ENCODE results near the gene MBOAT1. TPM values are rescaled to one million over a fixed set of nuclear protein-coding genes. Genes with fewer than 3 reads are reported as not detected.
A peak's percentile ranks its signal among the peaks of the same experiment; 100 is the strongest.

Gene MBOAT1
- total and polyA plus RNA-seq, 8 donors = 2.4 to 47.2 (median 12.2) TPM

DNA sequence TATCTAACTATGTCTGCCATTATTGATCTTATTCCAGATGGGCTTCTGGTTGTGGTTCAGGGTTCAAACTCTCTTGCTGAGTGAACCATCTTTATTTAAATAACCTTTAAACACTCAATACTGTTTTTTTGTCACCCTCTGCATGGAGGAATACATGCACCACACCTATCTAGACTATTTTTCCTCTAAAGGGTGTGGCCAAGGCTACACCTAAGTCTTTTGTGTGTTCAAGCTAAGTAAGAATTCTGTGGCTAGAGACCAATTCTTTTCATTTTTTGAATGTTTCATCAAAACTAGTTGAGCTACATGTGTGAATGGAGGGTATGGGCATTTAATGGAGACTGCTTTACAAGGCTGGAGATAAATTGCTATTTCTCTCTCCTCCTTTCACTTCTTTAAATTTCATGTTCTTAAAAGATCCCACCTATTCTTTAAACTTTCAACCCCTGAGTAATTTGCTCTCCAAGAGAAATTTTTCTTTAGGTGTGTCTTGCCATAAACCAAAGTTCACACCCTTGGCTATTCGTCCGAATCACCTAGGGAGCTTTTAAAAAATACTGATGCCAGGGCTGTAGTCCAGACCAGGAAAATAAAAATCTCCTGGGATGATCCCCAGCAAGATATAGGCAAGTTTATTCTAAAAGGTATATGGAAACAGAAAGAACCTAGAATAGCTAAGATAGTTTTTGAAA lies 24.8 kb upstream of the MBOAT1 start:
- peak in 1 of 2 donors; percentile 70 for DNase-seq
- TF ChIP-seq POLR2A (IDR thresholded peaks at IDR 0.05) (no peak), POLR2AphosphoS5 (IDR thresholded peaks at IDR 0.05) (no peak), EP300 (IDR thresholded peaks at IDR 0.05) (no peak)
- TF ChIP-seq, protein P1, sequence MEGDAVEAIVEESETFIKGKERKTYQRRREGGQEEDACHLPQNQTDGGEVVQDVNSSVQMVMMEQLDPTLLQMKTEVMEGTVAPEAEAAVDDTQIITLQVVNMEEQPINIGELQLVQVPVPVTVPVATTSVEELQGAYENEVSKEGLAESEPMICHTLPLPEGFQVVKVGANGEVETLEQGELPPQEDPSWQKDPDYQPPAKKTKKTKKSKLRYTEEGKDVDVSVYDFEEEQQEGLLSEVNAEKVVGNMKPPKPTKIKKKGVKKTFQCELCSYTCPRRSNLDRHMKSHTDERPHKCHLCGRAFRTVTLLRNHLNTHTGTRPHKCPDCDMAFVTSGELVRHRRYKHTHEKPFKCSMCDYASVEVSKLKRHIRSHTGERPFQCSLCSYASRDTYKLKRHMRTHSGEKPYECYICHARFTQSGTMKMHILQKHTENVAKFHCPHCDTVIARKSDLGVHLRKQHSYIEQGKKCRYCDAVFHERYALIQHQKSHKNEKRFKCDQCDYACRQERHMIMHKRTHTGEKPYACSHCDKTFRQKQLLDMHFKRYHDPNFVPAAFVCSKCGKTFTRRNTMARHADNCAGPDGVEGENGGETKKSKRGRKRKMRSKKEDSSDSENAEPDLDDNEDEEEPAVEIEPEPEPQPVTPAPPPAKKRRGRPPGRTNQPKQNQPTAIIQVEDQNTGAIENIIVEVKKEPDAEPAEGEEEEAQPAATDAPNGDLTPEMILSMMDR (IDR thresholded peaks at IDR 0.05) = no peak
- no peaks in the 10 kb centered on the region for H3K27me3 ChIP-seq
- WGBS, 5 donors = 38 to 65% (median 46%) methylated on average over 2 of the region's 2 CpGs
- H3K9me3 ChIP-seq = no peaks in the 10 kb centered on the region
- H3K4me1 ChIP-seq = peaks cover 0 to 6% (median 0%) of the 10 kb centered on the region in 4 donors
- no peaks in the 10 kb centered on the region for H3K36me3 ChIP-seq
- intact Hi-C loops (cut with DNase I; ENCODE audit: low total_unique reads) = no loop called here
- H3K4me3 ChIP-seq = no peak overlapping the region
- H3K27ac ChIP-seq = peak overlapping the region in 3 of 5 donors; percentile 3 to 65 (median 31)

DNA sequence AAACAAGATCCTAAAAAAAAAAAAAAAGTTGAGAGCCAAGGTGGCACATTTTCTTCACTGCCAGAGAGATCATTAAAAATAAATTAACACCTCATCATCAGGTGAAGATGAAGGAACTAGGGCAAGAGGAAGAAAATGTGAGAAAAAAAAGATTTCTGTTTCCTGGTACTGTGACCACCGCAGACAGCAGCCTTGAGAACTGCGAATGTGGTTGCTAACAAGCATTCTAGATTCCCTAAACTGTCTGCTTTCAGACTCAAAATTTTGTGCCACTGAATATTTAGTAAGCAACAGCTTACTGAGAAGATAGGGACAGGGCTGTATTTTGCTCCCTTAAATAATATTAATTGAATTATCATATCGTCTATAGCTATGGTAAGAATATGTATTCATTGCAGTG lies 24.1 kb upstream of the MBOAT1 start:
- intact Hi-C loops (cut with DNase I; ENCODE audit: low total_unique reads) = no loop called here
- Histone ChIP-seq H3K4me1 (peaks cover 0 to 6% (median 0%) of the 10 kb centered on the region in 4 donors), H3K27me3 (no peaks in the 10 kb centered on the region), H3K9me3 (no peaks in the 10 kb centered on the region), H3K27ac (peak overlapping the region in 3 of 5 donors; percentile 2 to 65 (median 15)), H3K4me3 (no peak overlapping the region), H3K36me3 (no peaks in the 10 kb centered on the region)
- DNase-seq = no peak
- no peak for TF ChIP-seq POLR2A (IDR thresholded peaks at IDR 0.05)
- TF ChIP-seq, protein P1 (IDR thresholded peaks at IDR 0.05) = no peak
- TF ChIP-seq EP300 (IDR thresholded peaks at IDR 0.05) = no peak
- TF ChIP-seq POLR2AphosphoS5 (IDR thresholded peaks at IDR 0.05) = no peak
- WGBS, 5 donors = 71 to 84% (median 75%) methylated on average over 3 of the region's 3 CpGs

DNA sequence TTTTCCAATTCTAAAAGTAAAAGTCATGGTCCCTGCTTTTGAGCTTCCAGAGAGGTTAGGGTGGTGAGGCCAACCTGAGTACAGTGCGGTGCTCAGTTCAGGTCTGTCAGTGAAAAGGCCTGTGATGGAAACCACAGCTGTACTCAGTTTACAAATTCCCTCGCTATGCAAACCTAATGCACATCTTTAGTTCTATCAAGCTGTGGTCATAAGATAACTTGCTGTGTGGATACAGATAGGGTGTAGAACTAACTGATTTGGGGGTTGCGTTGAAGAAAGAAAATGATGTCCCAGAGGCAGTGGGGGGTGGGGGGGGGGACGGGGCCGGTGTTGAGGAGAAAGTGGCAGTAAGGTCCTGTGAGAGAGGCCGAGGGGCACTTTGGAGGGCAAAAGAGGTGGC lies 22.8 kb upstream of the MBOAT1 start:
- Histone ChIP-seq H3K27me3 (no peaks in the 10 kb centered on the region), H3K36me3 (no peaks in the 10 kb centered on the region), H3K27ac (no peak overlapping the region), H3K4me3 (no peak overlapping the region), H3K9me3 (no peaks in the 10 kb centered on the region), H3K4me1 (peaks cover 0 to 6% (median 0%) of the 10 kb centered on the region in 4 donors)
- DNase-seq = no peak
- TF ChIP-seq EP300 (IDR thresholded peaks at IDR 0.05) (no peak), POLR2AphosphoS5 (IDR thresholded peaks at IDR 0.05) (no peak), POLR2A (IDR thresholded peaks at IDR 0.05) (no peak)
- TF ChIP-seq, protein P1 (IDR thresholded peaks at IDR 0.05) = no peak
- intact Hi-C loops (cut with DNase I; ENCODE audit: low total_unique reads) = no loop called here
- WGBS, 5 donors = 77 to 96% (median 92%) methylated on average over 6 of the region's 6 CpGs

DNA sequence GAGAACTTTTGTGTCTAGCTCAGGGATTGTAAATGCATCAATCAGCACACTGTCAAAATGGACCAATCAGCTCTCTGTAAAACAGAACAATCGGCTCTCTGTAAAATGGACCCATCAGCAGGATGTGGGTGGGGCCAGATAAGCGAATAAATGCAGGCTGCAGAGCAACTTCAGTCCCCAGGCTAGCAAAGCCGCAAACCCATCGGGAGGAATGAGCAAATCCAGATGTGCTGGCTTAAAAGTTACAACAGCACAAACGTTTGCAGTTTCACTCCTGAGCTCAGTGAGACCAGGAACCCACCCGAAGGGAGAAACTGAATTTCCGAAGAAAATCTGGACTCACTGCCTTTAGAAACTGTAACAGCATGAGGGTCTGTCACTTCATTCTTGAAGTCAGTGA lies 21.9 kb upstream of the MBOAT1 start:
- H3K27me3 ChIP-seq = no peaks in the 10 kb centered on the region
- intact Hi-C loops (cut with DNase I; ENCODE audit: low total_unique reads) = no loop called here
- H3K36me3 ChIP-seq = no peaks in the 10 kb centered on the region
- H3K4me3 ChIP-seq = no peak overlapping the region
- no peaks in the 10 kb centered on the region for H3K9me3 ChIP-seq
- H3K4me1 ChIP-seq = peaks cover 0 to 6% (median 0%) of the 10 kb centered on the region in 4 donors
- no peak for DNase-seq
- TF ChIP-seq POLR2AphosphoS5 (IDR thresholded peaks at IDR 0.05) (no peak), EP300 (IDR thresholded peaks at IDR 0.05) (no peak), POLR2A (IDR thresholded peaks at IDR 0.05) (no peak)
- TF ChIP-seq, protein P1 (IDR thresholded peaks at IDR 0.05) = no peak
- 66 to 81% (median 74%) methylated on average over 7 of the region's 7 CpGs for WGBS, 5 donors
- H3K27ac ChIP-seq = no peak overlapping the region

All from stomach (tissue), 9 donors.